ENCODE results near the gene TAF12. TPM values are rescaled to one million over a fixed set of nuclear protein-coding genes. Genes with fewer than 3 reads are reported as not detected.

TAF12 gene
- total RNA-seq, 1 experiment from 2014 or later = 18.6 TPM

- Mint-ChIP-seq H3K4me3 (no peak overlapping the region), H3K36me3 (peaks cover 32% of the 10 kb centered on the region)
Measured at GRCh38 chr1:28680151-28680550, 37.3 kb upstream of the TAF12 start.

More at GRCh38 chr1:28680151-28680550, 37.3 kb upstream of the TAF12 start:
- DNase-seq (ENCODE audit: low spot score) (no peak), ATAC-seq (no peak)
- H3K27ac Mint-ChIP-seq = no peak overlapping the region
- H3K9me3 Mint-ChIP-seq = no peaks in the 10 kb centered on the region
- H3K27me3 Mint-ChIP-seq (ENCODE audit: low read depth) = no peaks in the 10 kb centered on the region
- ChIA-PET POLR2A (no interaction called here), CTCF (no interaction called here)
- H3K4me1 Mint-ChIP-seq = peaks cover 9% of the 10 kb centered on the region
- TF ChIP-seq ATF1 (CRISPR knock-in tag; IDR thresholded peaks at IDR 0.05) (no peak), STAT6 (CRISPR knock-in tag; conservative IDR thresholded peaks at IDR 0.05; ENCODE audit: low read depth) (no peak), ATF3 (CRISPR knock-in tag; conservative IDR thresholded peaks at IDR 0.05) (no peak), ZBTB21 (CRISPR knock-in tag; IDR thresholded peaks at IDR 0.05; ENCODE audit: borderline replicate concordance) (no peak), CBFB (CRISPR knock-in tag; IDR thresholded peaks at IDR 0.05; ENCODE audit: low read depth) (no peak), IRF2 (CRISPR knock-in tag; IDR thresholded peaks at IDR 0.05; ENCODE audit: borderline replicate concordance, low read depth) (no peak), ELF4 (CRISPR knock-in tag; IDR thresholded peaks at IDR 0.05; ENCODE audit: low read depth) (no peak), PRRX2 (CRISPR knock-in tag; IDR thresholded peaks at IDR 0.05) (no peak), HMGXB4 (CRISPR knock-in tag; IDR thresholded peaks at IDR 0.05) (no peak), TEAD4 (CRISPR knock-in tag; IDR thresholded peaks at IDR 0.05) (no peak), NFE2L1 (CRISPR knock-in tag; IDR thresholded peaks at IDR 0.05) (no peak), SMAD4 (CRISPR knock-in tag; IDR thresholded peaks at IDR 0.05) (no peak), PREB (CRISPR knock-in tag; IDR thresholded peaks at IDR 0.05; ENCODE audit: borderline replicate concordance) (no peak), ZNF232 (CRISPR knock-in tag; IDR thresholded peaks at IDR 0.05) (no peak), NR1H2 (CRISPR knock-in tag; IDR thresholded peaks at IDR 0.05) (no peak), ZNF396 (CRISPR knock-in tag; IDR thresholded peaks at IDR 0.05; ENCODE audit: borderline replicate concordance) (no peak)
- TF ChIP-seq, protein P1, sequence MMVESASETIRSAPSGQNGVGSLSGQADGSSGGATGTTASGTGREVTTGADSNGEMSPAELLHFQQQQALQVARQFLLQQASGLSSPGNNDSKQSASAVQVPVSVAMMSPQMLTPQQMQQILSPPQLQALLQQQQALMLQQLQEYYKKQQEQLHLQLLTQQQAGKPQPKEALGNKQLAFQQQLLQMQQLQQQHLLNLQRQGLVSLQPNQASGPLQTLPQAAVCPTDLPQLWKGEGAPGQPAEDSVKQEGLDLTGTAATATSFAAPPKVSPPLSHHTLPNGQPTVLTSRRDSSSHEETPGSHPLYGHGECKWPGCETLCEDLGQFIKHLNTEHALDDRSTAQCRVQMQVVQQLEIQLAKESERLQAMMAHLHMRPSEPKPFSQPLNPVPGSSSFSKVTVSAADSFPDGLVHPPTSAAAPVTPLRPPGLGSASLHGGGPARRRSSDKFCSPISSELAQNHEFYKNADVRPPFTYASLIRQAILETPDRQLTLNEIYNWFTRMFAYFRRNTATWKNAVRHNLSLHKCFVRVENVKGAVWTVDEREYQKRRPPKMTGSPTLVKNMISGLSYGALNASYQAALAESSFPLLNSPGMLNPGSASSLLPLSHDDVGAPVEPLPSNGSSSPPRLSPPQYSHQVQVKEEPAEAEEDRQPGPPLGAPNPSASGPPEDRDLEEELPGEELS (CRISPR knock-in tag; IDR thresholded peaks at IDR 0.05) = no peak
- TF ChIP-seq, protein P2, sequence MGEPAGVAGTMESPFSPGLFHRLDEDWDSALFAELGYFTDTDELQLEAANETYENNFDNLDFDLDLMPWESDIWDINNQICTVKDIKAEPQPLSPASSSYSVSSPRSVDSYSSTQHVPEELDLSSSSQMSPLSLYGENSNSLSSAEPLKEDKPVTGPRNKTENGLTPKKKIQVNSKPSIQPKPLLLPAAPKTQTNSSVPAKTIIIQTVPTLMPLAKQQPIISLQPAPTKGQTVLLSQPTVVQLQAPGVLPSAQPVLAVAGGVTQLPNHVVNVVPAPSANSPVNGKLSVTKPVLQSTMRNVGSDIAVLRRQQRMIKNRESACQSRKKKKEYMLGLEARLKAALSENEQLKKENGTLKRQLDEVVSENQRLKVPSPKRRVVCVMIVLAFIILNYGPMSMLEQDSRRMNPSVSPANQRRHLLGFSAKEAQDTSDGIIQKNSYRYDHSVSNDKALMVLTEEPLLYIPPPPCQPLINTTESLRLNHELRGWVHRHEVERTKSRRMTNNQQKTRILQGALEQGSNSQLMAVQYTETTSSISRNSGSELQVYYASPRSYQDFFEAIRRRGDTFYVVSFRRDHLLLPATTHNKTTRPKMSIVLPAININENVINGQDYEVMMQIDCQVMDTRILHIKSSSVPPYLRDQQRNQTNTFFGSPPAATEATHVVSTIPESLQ (CRISPR knock-in tag; IDR thresholded peaks at IDR 0.05) = no peak
